ENCODE data around the gene SRXN1. TPM values are rescaled to one million over a fixed set of nuclear protein-coding genes. Genes with fewer than 3 reads are reported as not detected.

SRXN1 gene
- total and polyA plus RNA-seq, 9 of the 15 experiments (the other 6 are each of a cell fraction or from before 2014, with no cell fraction given): 6.8 to 36.4 (median 21.6) TPM

DNA sequence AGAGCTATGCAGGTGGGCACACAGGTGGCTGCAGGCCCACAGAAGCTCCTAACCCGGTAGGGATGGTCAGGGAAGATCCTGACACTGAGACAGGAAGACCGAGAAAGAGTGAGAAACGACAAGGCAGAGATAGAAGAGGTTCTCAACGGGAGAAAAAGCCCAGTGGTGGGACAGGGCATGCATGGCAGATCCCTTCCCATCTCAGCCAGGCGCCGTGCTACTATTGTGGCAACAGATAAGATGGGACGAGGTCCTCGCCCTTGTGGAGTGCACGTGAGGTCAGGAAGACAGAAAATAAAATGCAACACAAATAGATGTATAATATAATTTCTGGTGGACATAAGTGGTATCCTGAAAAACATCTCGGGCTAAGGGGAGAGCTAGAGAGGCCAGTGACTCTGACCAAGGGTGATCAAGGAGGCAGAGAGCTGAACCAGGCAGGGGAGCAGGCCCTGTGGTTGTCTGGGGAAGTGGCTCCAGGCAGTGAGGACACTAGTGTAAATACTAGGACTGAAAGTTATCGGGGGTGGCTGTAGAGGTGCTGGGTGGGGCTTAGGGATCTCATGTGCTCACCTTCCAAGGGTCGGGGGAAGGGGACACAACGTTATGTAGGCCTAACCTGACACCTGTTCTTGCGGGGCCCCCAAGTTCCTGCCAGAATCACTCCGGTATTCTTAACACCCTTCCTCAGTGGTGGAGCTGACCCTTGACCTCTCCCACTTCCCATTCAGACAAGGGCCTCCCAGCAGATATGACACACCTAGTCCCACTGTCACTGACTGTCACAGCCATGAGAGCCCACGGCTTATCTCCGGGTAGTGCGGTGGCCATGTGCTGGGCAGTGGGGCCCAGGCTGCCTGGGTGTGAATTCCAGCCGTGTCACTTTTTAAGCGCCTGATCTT lies 1.0 kb downstream of the SRXN1 start (continued):
- TF ChIP-seq, protein P1, sequence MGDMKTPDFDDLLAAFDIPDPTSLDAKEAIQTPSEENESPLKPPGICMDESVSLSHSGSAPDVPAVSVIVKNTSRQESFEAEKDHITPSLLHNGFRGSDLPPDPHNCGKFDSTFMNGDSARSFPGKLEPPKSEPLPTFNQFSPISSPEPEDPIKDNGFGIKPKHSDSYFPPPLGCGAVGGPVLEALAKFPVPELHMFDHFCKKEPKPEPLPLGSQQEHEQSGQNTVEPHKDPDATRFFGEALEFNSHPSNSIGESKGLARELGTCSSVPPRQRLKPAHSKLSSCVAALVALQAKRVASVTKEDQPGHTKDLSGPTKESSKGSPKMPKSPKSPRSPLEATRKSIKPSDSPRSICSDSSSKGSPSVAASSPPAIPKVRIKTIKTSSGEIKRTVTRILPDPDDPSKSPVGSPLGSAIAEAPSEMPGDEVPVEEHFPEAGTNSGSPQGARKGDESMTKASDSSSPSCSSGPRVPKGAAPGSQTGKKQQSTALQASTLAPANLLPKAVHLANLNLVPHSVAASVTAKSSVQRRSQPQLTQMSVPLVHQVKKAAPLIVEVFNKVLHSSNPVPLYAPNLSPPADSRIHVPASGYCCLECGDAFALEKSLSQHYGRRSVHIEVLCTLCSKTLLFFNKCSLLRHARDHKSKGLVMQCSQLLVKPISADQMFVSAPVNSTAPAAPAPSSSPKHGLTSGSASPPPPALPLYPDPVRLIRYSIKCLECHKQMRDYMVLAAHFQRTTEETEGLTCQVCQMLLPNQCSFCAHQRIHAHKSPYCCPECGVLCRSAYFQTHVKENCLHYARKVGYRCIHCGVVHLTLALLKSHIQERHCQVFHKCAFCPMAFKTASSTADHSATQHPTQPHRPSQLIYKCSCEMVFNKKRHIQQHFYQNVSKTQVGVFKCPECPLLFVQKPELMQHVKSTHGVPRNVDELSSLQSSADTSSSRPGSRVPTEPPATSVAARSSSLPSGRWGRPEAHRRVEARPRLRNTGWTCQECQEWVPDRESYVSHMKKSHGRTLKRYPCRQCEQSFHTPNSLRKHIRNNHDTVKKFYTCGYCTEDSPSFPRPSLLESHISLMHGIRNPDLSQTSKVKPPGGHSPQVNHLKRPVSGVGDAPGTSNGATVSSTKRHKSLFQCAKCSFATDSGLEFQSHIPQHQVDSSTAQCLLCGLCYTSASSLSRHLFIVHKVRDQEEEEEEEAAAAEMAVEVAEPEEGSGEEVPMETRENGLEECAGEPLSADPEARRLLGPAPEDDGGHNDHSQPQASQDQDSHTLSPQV (IDR thresholded peaks at IDR 0.05): peak; percentile 84
- no peak for TF ChIP-seq XRCC4 (IDR thresholded peaks at IDR 0.05; ENCODE audit: extremely low read depth, insufficient read depth, insufficient read length)
- TF ChIP-seq, protein P2, sequence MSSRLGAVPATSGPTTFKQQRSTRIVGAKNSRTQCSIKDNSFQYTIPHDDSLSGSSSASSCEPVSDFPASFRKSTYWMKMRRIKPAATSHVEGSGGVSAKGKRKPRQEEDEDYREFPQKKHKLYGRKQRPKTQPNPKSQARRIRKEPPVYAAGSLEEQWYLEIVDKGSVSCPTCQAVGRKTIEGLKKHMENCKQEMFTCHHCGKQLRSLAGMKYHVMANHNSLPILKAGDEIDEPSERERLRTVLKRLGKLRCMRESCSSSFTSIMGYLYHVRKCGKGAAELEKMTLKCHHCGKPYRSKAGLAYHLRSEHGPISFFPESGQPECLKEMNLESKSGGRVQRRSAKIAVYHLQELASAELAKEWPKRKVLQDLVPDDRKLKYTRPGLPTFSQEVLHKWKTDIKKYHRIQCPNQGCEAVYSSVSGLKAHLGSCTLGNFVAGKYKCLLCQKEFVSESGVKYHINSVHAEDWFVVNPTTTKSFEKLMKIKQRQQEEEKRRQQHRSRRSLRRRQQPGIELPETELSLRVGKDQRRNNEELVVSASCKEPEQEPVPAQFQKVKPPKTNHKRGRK (tag; IDR thresholded peaks at IDR 0.05): no peak
- TF ChIP-seq, protein P3, sequence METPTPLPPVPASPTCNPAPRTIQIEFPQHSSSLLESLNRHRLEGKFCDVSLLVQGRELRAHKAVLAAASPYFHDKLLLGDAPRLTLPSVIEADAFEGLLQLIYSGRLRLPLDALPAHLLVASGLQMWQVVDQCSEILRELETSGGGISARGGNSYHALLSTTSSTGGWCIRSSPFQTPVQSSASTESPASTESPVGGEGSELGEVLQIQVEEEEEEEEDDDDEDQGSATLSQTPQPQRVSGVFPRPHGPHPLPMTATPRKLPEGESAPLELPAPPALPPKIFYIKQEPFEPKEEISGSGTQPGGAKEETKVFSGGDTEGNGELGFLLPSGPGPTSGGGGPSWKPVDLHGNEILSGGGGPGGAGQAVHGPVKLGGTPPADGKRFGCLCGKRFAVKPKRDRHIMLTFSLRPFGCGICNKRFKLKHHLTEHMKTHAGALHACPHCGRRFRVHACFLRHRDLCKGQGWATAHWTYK (CRISPR knock-in tag; IDR thresholded peaks at IDR 0.05): no peak
- TF ChIP-seq FOXJ3 (CRISPR knock-in tag; IDR thresholded peaks at IDR 0.05): no peak
- TF ChIP-seq ZFP36 (IDR thresholded peaks at IDR 0.05; ENCODE audit: low read depth, low read length, partially characterized antibody): no peak
- no peak for TF ChIP-seq ZNF778 (CRISPR knock-in tag; IDR thresholded peaks at IDR 0.05)
- TF ChIP-seq HNRNPLL (IDR thresholded peaks at IDR 0.05; ENCODE audit: low read depth, low read length, poor library complexity, severe bottlenecking): no peak
- no peak for TF ChIP-seq NEUROD1 (IDR thresholded peaks at IDR 0.05; ENCODE audit: borderline replicate concordance, low read depth, low read length, partially characterized antibody)
- TF ChIP-seq, protein P4, sequence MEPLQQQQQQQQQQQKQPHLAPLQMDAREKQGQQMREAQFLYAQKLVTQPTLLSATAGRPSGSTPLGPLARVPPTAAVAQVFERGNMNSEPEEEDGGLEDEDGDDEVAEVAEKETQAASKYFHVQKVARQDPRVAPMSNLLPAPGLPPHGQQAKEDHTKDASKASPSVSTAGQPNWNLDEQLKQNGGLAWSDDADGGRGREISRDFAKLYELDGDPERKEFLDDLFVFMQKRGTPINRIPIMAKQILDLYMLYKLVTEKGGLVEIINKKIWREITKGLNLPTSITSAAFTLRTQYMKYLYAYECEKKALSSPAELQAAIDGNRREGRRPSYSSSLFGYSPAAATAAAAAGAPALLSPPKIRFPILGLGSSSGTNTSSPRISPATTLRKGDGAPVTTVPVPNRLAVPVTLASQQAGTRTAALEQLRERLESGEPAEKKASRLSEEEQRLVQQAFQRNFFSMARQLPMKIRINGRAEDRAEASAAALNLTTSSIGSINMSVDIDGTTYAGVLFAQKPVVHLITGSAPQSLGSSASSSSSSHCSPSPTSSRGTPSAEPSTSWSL (CRISPR knock-in tag; IDR thresholded peaks at IDR 0.05; ENCODE audit: borderline replicate concordance): no peak
- TF ChIP-seq MCM2 (IDR thresholded peaks at IDR 0.05; ENCODE audit: low read depth): no peak
- no peak for TF ChIP-seq TAL1 (IDR thresholded peaks at IDR 0.05)
- no peak for TF ChIP-seq E2F3 (CRISPR knock-in tag; IDR thresholded peaks at IDR 0.05)
- no peak for TF ChIP-seq KHSRP (IDR thresholded peaks at IDR 0.05)
- TF ChIP-seq, protein P5, sequence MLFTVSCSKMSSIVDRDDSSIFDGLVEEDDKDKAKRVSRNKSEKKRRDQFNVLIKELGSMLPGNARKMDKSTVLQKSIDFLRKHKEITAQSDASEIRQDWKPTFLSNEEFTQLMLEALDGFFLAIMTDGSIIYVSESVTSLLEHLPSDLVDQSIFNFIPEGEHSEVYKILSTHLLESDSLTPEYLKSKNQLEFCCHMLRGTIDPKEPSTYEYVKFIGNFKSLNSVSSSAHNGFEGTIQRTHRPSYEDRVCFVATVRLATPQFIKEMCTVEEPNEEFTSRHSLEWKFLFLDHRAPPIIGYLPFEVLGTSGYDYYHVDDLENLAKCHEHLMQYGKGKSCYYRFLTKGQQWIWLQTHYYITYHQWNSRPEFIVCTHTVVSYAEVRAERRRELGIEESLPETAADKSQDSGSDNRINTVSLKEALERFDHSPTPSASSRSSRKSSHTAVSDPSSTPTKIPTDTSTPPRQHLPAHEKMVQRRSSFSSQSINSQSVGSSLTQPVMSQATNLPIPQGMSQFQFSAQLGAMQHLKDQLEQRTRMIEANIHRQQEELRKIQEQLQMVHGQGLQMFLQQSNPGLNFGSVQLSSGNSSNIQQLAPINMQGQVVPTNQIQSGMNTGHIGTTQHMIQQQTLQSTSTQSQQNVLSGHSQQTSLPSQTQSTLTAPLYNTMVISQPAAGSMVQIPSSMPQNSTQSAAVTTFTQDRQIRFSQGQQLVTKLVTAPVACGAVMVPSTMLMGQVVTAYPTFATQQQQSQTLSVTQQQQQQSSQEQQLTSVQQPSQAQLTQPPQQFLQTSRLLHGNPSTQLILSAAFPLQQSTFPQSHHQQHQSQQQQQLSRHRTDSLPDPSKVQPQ (CRISPR knock-in tag; IDR thresholded peaks at IDR 0.05; ENCODE audit: borderline replicate concordance): no peak

Data from K562 (cell line).